OCI-LY3 (cell line): ENCODE measurements around the gene AGAP1.

ENCODE experiments used
- H2AFZ ChIP-seq: fragments of 200-600, 300-600 bp; shearing (Covaris generic); 2 replicates; pipeline ENCODE4 v1.6.0; 2014; ENCODE audit warnings: antibody characterized with exemption, low read depth, low read length
- H3K27ac ChIP-seq: fragments of 200-600, 300-600 bp; sonication (generic); 2 replicates; pipeline ENCODE4 v1.5.1; 2014; ENCODE audit warnings: mild to moderate bottlenecking, low read length, moderate library complexity, mixed read lengths
- H3K27me3 ChIP-seq: fragments of 200-600, 300-600 bp; sonication (generic); 2 replicates; pipeline ENCODE4 v1.6.1; 2014; ENCODE audit warnings: low read depth, low read length, mixed read lengths
- H3K36me3 ChIP-seq: fragments of 200-600, 300-600 bp; sonication (generic); replicated peaks from 2 replicates; pipeline ENCODE3; 2014; ENCODE audit warnings: low read depth, low read length, mixed read lengths
- H3K4me1 ChIP-seq: fragments of 300-600, 200-600 bp; sonication (generic); 2 replicates; pipeline ENCODE4 v1.6.1; 2014; ENCODE audit warnings: low read length, mixed read lengths
- H3K4me2 ChIP-seq: fragments of 200-600, 300-600 bp; sonication (generic); 2 replicates; pipeline ENCODE4 v1.6.1; 2014; ENCODE audit warnings: low read length, mixed read lengths
- H3K4me3 ChIP-seq: fragments of 300-600, 200-600 bp; sonication (generic); 2 replicates; pipeline ENCODE4 v1.5.1; 2014; ENCODE audit warnings: antibody characterized with exemption, mild to moderate bottlenecking, low read length, moderate library complexity
- H3K79me2 ChIP-seq: fragments of 300-600, 200-600 bp; shearing (Covaris generic); 2 replicates; pipeline ENCODE4 v1.6.1; 2014; ENCODE audit warnings: mild to moderate bottlenecking, low read length, mixed read lengths
- H3K9ac ChIP-seq: fragments of 300-600, 200-600 bp; shearing (Covaris generic); 2 replicates; pipeline ENCODE4 v1.6.0; 2014; ENCODE audit warnings: mild to moderate bottlenecking, low read length, moderate library complexity
- H3K9me3 ChIP-seq: fragments of 200-600, 300-600 bp; shearing (Covaris generic); 2 replicates; pipeline ENCODE4 v1.6.1; 2014; ENCODE audit warnings: low read length, mixed read lengths; ENCODE audit not compliant: insufficient read depth
- H4K20me1 ChIP-seq: fragments of 200-600, 300-600 bp; sonication (generic); 2 replicates; pipeline ENCODE4 v1.6.1; 2016; ENCODE audit warnings: low read length, mixed read lengths; ENCODE audit not compliant: insufficient read depth
- CTCF ChIP-seq: fragments of 200-600, 300-600 bp; sonication (generic); IDR thresholded peaks from 2 replicates; pipeline ENCODE4 v1.5.1; 2014; ENCODE audit warnings: antibody characterized with exemption, low read length, low read depth
- EZH2phosphoT487 ChIP-seq: fragments of 200-600 bp; shearing (Covaris generic); IDR thresholded peaks from 2 replicates; pipeline ENCODE4 v1.6.1; 2018; ENCODE audit warnings: antibody characterized with exemption, mixed run types, low read depth

The AGAP1 gene

GRCh38 chr2:235583925-235584637, 90.2 kb downstream of the AGAP1 start:
- H4K20me1 ChIP-seq = no peaks in the 10 kb centered on the region
- H3K4me3 ChIP-seq = no peak overlapping the region
- H3K4me1 ChIP-seq = no peaks in the 10 kb centered on the region
- H2AFZ ChIP-seq = no peak overlapping the region
- no peaks in the 10 kb centered on the region for H3K79me2 ChIP-seq
- TF ChIP-seq EZH2phosphoT487 (no peak), CTCF (no peak)
- H3K9ac ChIP-seq = no peak overlapping the region
- H3K36me3 ChIP-seq = no peaks in the 10 kb centered on the region
- no peak overlapping the region for H3K4me2 ChIP-seq
- no peaks in the 10 kb centered on the region for H3K9me3 ChIP-seq
- H3K27ac ChIP-seq = no peak overlapping the region
- no peaks in the 10 kb centered on the region for H3K27me3 ChIP-seq

DNA sequence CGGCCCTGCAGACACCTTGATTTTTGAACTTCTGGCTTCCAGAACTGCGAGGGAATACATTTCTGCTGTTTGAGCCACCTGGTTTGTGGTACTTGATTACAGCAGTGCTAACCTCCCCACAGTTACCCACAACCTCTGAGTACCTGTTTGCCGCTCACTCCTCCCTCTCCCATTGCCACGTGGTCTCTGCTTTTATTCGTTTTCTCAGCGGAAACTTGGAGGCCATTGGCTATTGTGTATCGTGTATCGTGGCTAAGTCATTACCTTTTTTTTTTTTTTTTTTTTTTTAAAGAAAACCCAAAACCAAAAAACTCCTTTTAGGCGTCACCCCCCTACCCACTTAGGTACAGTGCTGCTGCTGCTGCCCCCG, 90.8 kb downstream of the AGAP1 start:
- Histone ChIP-seq H3K79me2 (no peaks in the 10 kb centered on the region), H2AFZ (no peak overlapping the region), H3K4me3 (no peak overlapping the region), H3K9ac (no peak overlapping the region), H4K20me1 (no peaks in the 10 kb centered on the region), H3K4me2 (no peak overlapping the region), H3K4me1 (no peaks in the 10 kb centered on the region), H3K9me3 (no peaks in the 10 kb centered on the region), H3K36me3 (no peaks in the 10 kb centered on the region), H3K27me3 (no peaks in the 10 kb centered on the region), H3K27ac (no peak overlapping the region)
- TF ChIP-seq CTCF (no peak), EZH2phosphoT487 (no peak)

DNA sequence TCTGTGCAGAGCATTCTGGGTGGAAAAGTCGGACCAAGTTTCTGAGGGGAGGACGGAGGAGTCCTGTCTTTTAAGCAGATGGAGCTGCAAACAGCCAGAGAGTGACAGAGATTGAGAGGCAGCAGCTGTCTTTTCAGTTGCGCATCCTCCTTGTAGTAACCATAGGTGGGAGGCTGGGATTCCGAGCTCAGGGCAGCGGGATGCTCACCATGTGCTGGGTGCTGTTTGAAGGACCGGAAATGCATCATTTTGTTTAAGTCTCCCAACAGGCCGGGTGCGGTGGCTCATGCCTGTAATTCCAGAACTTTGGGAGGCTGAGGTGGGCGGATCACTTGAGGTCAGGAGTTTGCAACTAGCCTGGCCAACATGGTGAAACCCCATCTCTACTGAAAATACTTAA, 93.4 kb downstream of the AGAP1 start:
- Histone ChIP-seq H3K4me2 (no peak overlapping the region), H3K9me3 (no peaks in the 10 kb centered on the region), H3K4me1 (no peaks in the 10 kb centered on the region), H3K27me3 (no peaks in the 10 kb centered on the region), H3K36me3 (no peaks in the 10 kb centered on the region), H2AFZ (no peak overlapping the region), H3K27ac (no peak overlapping the region), H3K79me2 (no peaks in the 10 kb centered on the region), H3K9ac (no peak overlapping the region), H3K4me3 (no peak overlapping the region), H4K20me1 (no peaks in the 10 kb centered on the region)
- no peak for TF ChIP-seq EZH2phosphoT487
- no peak for TF ChIP-seq CTCF

- H2AFZ ChIP-seq = no peak overlapping the region
- no peaks in the 10 kb centered on the region for H4K20me1 ChIP-seq
- TF ChIP-seq EZH2phosphoT487 = no peak
- TF ChIP-seq CTCF = no peak
- no peak overlapping the region for H3K4me2 ChIP-seq
- H3K4me1 ChIP-seq = no peaks in the 10 kb centered on the region
- no peaks in the 10 kb centered on the region for H3K79me2 ChIP-seq
- H3K9ac ChIP-seq = no peak overlapping the region
- H3K36me3 ChIP-seq = no peaks in the 10 kb centered on the region
- no peak overlapping the region for H3K4me3 ChIP-seq
- H3K27me3 ChIP-seq = no peaks in the 10 kb centered on the region
- no peaks in the 10 kb centered on the region for H3K9me3 ChIP-seq
- no peak overlapping the region for H3K27ac ChIP-seq
These were observed 94.9 kb downstream of the AGAP1 start for GRCh38 chr2:235588750-235589149.
